GM12891 (cell line): ENCODE data around the gene TMC2.

ENCODE experiments used
- DNase-seq: peaks from one replicate; pipeline ENCODE4 v3.0.0; 2011; ENCODE audit warnings: low spot score; ENCODE audit not compliant: insufficient read length
- FAIRE-seq: peaks from 2 replicates; lab custom pipeline; 2011; peaks lifted over from hg19 to GRCh38; lab: Jason Lieb, UNC
- PAX5 ChIP-seq: IDR thresholded peaks from 2 replicates; pipeline ENCODE4 v1.6.1; 2011; ENCODE audit warnings: low read length, moderate library complexity, mild to moderate bottlenecking; ENCODE audit not compliant: insufficient read depth, severe bottlenecking
- POLR2A ChIP-seq: IDR thresholded peaks from 2 replicates; pipeline ENCODE4 v1.6.1; 2011; ENCODE audit warnings: low read depth, low read length, control low read depth
- POLR2AphosphoS5 ChIP-seq: IDR thresholded peaks from 2 replicates; pipeline ENCODE4 v1.6.1; 2011; ENCODE audit warnings: low read depth, low read length, control low read depth
- POU2F2 ChIP-seq: IDR thresholded peaks from 2 replicates; pipeline ENCODE4 v1.6.1; 2011; ENCODE audit warnings: low read depth, mild to moderate bottlenecking, control low read depth, low read length, moderate library complexity
- SPI1 ChIP-seq: IDR thresholded peaks from 2 replicates; pipeline ENCODE4 v1.6.1; 2011; ENCODE audit warnings: low read depth, low read length, control low read depth
- TAF1 ChIP-seq: IDR thresholded peaks from 2 replicates; pipeline ENCODE4 v1.6.1; 2011; ENCODE audit warnings: low read depth, low read length, control low read depth

TMC2 gene

DNA sequence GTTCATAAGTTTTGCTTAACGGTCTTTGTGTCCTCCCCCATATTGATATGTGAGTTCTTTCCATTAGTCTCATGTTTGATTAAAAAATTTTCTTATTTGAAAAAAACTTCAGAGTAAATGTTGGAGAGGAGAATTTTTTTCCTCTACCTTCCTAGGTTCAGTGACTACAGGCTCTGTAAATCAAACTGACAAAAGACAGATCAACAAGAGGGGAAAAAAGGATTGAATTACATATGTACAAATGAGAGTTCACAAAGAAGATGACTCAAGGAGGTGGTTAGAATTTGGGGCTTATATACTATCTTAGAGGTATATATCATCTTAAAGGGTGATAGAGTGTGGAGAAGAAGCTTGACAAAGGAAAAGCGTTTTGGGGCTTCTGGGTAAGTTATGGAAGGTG is 5.6 kb downstream of the TMC2 start:
- DNase-seq, result no peak
- FAIRE-seq, result no peak
- TF ChIP-seq POLR2A (no peak), POLR2AphosphoS5 (no peak), SPI1 (no peak), TAF1 (no peak), PAX5 (no peak), POU2F2 (no peak)

DNA sequence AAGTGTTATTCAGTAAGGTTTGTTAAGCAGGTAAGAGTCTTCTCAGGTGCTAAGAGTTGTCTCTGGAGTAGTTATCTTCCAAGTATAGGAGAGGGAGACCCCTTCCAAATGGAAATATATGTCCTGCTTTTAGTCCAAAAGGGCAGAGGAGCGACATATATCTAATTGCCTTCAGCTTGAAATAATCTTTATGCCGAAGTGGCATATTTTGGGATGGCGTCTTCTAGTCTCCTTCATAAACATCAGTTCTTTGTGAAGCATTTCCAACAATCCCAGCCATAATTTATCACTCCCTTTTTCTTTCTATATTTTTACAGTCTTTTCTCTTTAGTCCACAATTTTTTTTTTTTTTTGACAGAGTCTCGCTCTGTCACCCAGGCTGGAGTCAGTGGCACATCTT is 6.0 kb downstream of the TMC2 start:
- TF ChIP-seq PAX5 (no peak), POLR2A (no peak), TAF1 (no peak), POLR2AphosphoS5 (no peak), SPI1 (no peak), POU2F2 (no peak)
- DNase-seq (no peak), FAIRE-seq (no peak)

DNA sequence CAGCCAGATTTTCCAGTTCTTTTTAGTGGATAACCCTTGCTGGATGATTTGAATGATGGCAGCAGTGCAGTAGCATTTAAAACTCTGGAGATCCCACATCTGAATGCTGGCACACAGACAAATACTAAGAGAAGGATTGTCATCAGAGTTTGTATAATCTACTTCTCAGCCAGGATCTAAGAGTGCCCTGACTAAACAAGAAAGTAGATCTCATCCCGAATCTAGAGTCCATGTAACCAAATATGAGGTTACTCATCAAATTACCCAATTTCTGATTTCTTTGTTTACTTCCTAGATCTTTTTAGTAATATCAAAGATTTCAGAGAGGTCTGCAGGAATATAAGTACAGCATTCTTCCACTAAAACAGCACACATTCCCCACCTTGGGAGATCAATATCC is 7.8 kb downstream of the TMC2 start:
- no peak for FAIRE-seq
- TF ChIP-seq POLR2AphosphoS5, result no peak
- TF ChIP-seq POLR2A, result no peak
- no peak for TF ChIP-seq POU2F2
- no peak for TF ChIP-seq PAX5
- TF ChIP-seq TAF1, result no peak
- TF ChIP-seq SPI1, result no peak
- DNase-seq, result no peak

GRCh38 chr20:2545594-2545993 is 9.2 kb downstream of the TMC2 start:
- TF ChIP-seq PAX5 (no peak), POLR2AphosphoS5 (no peak), TAF1 (no peak), POU2F2 (no peak), POLR2A (no peak), SPI1 (no peak)
- FAIRE-seq (no peak), DNase-seq (no peak)

DNA sequence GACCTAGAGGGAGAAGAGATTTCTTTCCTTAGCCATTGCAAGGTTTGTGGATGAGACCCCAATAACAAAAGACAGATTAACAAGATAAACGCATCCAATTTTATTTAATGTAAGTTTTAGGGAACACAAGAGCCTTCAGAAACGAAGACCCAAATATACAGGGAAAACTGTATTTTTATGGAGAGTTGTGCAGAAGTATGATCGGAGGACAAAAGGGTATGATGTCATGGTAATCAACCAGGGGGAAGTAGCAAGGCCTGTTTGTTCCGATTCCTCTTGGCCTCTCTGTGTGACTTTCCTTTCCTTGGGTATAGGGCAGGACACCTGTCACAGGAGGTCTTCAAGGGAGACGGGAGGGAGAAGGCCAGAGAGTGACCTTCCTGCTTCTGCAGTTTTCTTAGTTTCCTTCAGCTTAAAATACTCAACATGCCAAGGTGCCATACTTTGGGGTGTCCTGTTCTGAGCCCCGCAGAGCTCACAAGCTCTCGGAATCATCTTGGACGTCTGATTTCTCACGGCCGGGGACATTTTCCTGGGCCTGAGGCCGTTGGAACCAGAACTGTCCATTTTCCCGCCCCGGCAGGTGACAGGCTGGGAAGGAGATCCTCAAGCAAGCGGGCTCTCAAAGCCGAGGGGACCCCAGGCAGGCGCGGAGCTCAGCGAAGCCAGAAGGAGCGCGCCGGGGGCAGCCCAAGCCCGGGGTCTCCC is 21.7 kb downstream of the TMC2 start:
- TF ChIP-seq POLR2A (no peak), SPI1 (no peak), POLR2AphosphoS5 (no peak), TAF1 (no peak), POU2F2 (no peak), PAX5 (no peak)
- FAIRE-seq, result no peak

GRCh38 chr20:2558581-2559278 is 22.4 kb downstream of the TMC2 start:
- DNase-seq, result no peak
- FAIRE-seq, result no peak
- no peak for TF ChIP-seq TAF1
- TF ChIP-seq PAX5, result no peak
- TF ChIP-seq POLR2AphosphoS5, result no peak
- no peak for TF ChIP-seq POU2F2
- no peak for TF ChIP-seq POLR2A
- no peak for TF ChIP-seq SPI1

More for the DNA sequence above, 21.7 kb downstream of the TMC2 start:
- no peak for DNase-seq

GRCh38 chr20:2559279-2559626 is 22.9 kb downstream of the TMC2 start:
- DNase-seq (no peak), FAIRE-seq (no peak)
- no peak for TF ChIP-seq PAX5
- TF ChIP-seq POLR2AphosphoS5, result no peak
- TF ChIP-seq POU2F2, result no peak
- TF ChIP-seq SPI1, result no peak
- TF ChIP-seq POLR2A, result no peak
- no peak for TF ChIP-seq TAF1

DNA sequence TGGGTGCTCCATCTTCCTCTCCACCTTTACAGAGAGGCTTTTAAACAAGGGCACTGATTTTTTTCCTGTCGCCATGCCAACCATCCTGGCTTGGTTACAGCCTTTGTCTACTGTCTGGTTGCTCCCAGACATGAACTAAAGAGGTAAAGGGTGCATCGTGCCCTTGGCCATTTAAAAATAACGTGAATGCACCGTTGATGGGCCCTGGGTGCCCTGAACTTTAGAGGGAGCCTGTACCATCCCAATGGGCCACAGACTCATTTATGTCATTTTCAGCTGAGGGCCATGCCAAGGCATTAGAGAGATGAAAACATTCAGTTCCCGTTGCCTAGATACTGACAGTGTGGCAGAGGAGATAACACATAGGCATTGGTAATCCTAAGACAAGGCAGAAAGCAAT is 23.3 kb downstream of the TMC2 start:
- DNase-seq (no peak), FAIRE-seq (no peak)
- TF ChIP-seq PAX5 (no peak), POLR2AphosphoS5 (no peak), TAF1 (no peak), POU2F2 (no peak), POLR2A (no peak), SPI1 (no peak)

DNA sequence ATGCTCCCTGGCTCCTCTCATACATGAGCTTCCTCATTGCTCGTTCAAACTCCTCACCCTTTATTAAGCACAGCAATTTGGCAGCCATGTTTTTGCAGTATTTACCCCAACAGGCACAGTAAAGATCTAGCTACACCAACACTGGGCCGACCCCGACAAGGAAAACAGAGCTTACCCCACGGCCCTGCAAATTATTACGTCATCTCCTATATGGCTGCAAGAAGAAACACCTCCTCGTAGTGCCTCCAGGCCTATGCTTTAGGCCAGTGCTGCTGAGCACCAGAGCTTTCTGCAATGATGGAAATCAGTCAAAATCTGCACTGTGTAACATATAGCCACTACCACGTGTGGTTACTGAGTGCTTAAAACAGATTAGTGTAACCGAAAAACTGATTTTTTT is 26.7 kb downstream of the TMC2 start:
- TF ChIP-seq POU2F2 (no peak), POLR2AphosphoS5 (no peak), TAF1 (no peak), PAX5 (no peak), POLR2A (no peak), SPI1 (no peak)
- DNase-seq, result no peak
- no peak for FAIRE-seq

GRCh38 chr20:2564406-2564805 is 28.0 kb downstream of the TMC2 start:
- no peak for DNase-seq
- TF ChIP-seq POLR2AphosphoS5 (no peak), POU2F2 (no peak), SPI1 (no peak), POLR2A (no peak), PAX5 (no peak), TAF1 (no peak)
- no peak for FAIRE-seq

GRCh38 chr20:2575682-2576081 is 39.3 kb downstream of the TMC2 start:
- TF ChIP-seq POU2F2 (no peak), TAF1 (no peak), POLR2A (no peak), SPI1 (no peak), PAX5 (no peak), POLR2AphosphoS5 (no peak)
- FAIRE-seq, result no peak
- no peak for DNase-seq
